Astrocyte of the cerebellum (primary cell): Measurements from ENCODE around the gene NTNG1.
A peak's percentile ranks its signal among the peaks of the same experiment; 100 is the strongest.

ENCODE experiments used
- DNase-seq: peaks from one replicate; pipeline ENCODE4 v3.0.0-alpha.2; 2011; ENCODE audit warnings: low read depth
- H3K4me3 ChIP-seq: 2 replicates; pipeline ENCODE4 v1.5.1; 2011; ENCODE audit warnings: mild to moderate bottlenecking, low read depth, low read length, moderate library complexity
- CTCF ChIP-seq: IDR thresholded peaks from 2 replicates; pipeline ENCODE4 v1.5.1; 2012; ENCODE audit warnings: low read length, low read depth, moderate library complexity, mild to moderate bottlenecking; ENCODE audit errors: missing control alignments
- in situ Hi-C: cut with HindIII; loops from 2 replicates; pipeline ENCODE4 v1.10.0; 2017; ENCODE audit warnings: low sequenced_read_pairs

NTNG1 gene

GRCh38 chr1:107188160-107188559, 47.3 kb downstream of the NTNG1 start:
- no peak for TF ChIP-seq CTCF
- no peak for DNase-seq
- in situ Hi-C loops = no loop called here
- H3K4me3 ChIP-seq = no peak overlapping the region

- in situ Hi-C loops = no loop called here
- H3K4me3 ChIP-seq = no peak overlapping the region
- no peak for TF ChIP-seq CTCF
- DNase-seq = no peak
Observed at GRCh38 chr1:107194380-107194779, 53.5 kb downstream of the NTNG1 start.

- H3K4me3 ChIP-seq = no peak overlapping the region
- DNase-seq = no peak
- in situ Hi-C loops = loop anchor here (5.0 kb wide), 1 partner anchor 47 kb away; no protein-coding TSS in a partner anchor
- TF ChIP-seq CTCF = no peak
Observed at GRCh38 chr1:107195476-107195875, 54.6 kb downstream of the NTNG1 start.

- peak; percentile 39 for TF ChIP-seq CTCF
- no peak for DNase-seq
- H3K4me3 ChIP-seq = no peak overlapping the region
- in situ Hi-C loops = loop anchor here (5.0 kb wide), 1 partner anchor 45 kb away; no protein-coding TSS in a partner anchor
Observed at GRCh38 chr1:107196973-107197562, 56.2 kb downstream of the NTNG1 start.

GRCh38 chr1:107198561-107198960, 57.7 kb downstream of the NTNG1 start:
- H3K4me3 ChIP-seq = no peak overlapping the region
- no peak for TF ChIP-seq CTCF
- peak; percentile 43 for DNase-seq
- in situ Hi-C loops = loop anchor here (5.0 kb wide), 1 partner anchor 44 kb away; no protein-coding TSS in a partner anchor

- in situ Hi-C loops = no loop called here
- no peak for TF ChIP-seq CTCF
- no peak overlapping the region for H3K4me3 ChIP-seq
- no peak for DNase-seq
Observed at GRCh38 chr1:107200631-107201030, 59.8 kb downstream of the NTNG1 start.
